GM21390 (cell line): Measurements from ENCODE around the gene PRMT9.

Source experiments
- ATAC-seq: cut with Tn5 transposase; IDR thresholded peaks from one replicate; pipeline ENCODE4 v1.9.1; 2021; ENCODE audit not compliant: unreplicated experiment

PRMT9 gene

DNA sequence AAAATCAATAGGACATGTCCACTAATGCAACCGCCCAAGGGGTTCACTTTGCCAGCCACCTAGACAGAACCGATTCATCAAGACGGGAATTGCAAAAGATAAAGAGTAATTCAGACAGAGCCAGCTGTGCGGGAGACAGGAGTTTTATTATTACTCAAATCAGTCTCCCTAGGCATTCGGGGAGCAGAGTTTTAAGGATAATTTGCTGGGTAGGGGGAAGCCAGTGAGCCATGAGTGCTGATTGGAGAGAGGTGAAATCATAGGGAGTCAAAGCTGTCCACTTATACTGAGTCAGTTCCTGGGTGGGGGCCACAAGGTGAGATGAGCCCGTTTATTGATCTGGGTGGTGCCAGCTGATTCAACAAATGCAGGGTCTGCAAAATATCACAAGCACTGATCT is 58.2 kb downstream of the PRMT9 start:
- no peak for ATAC-seq

DNA sequence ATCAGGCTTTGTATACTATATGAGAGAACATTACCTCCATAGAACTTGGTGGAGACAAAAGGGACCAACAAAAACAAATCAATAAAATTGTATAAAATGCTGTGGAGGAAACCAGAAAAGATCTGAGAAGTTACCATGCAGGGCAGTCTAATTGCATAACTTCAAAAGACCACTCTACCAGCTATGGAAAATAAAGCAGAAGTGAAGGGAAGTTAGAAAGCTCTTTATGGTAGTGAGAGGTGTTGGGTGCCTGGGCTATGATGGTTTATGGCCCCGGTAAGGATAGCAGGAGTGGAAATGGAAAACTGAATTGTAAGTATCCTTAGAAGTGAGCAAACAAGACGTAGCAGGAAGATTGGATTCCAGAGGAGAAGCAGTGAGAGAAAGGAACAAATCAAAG is 63.6 kb downstream of the PRMT9 start:
- no peak for ATAC-seq

DNA sequence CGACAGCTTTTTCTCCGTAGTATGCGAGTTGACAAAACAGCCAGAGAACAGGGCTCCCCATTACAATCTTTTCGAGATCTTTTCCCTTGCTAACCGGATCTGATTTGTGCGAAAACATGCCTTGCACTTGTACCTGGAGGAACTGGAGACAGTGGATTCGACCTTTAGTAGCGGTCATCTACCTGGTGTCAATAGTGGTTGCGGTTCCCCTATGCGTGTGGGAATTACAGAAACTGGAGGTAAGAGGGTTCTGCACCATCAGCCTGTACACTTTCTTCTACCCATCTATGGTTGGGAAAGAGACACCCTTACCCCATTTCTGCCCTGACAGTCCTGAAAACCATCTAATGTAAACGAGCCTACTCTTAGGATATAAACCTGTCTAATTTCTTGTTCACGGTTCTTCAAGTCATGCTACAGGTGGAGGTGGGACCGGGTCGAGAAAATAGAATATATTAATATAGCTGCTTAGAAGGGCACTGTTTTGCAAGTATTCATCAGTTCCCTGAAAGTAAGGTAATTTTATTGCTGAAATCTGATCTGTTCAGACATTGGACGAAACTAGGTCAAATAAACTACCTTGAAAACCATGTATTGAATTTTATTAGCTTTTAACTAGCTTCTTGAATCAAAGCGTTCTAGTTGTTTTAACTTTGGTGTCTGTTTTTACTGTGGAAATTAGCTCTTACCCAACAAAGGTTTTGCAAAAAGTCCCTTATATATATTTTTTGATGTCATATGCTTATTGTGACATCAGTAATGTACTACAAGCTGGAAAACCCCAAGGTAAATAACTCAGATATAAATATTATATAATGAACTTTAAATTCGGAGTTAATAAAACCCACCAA is 65.9 kb downstream of the PRMT9 start:
- peak; percentile 23 for ATAC-seq

DNA sequence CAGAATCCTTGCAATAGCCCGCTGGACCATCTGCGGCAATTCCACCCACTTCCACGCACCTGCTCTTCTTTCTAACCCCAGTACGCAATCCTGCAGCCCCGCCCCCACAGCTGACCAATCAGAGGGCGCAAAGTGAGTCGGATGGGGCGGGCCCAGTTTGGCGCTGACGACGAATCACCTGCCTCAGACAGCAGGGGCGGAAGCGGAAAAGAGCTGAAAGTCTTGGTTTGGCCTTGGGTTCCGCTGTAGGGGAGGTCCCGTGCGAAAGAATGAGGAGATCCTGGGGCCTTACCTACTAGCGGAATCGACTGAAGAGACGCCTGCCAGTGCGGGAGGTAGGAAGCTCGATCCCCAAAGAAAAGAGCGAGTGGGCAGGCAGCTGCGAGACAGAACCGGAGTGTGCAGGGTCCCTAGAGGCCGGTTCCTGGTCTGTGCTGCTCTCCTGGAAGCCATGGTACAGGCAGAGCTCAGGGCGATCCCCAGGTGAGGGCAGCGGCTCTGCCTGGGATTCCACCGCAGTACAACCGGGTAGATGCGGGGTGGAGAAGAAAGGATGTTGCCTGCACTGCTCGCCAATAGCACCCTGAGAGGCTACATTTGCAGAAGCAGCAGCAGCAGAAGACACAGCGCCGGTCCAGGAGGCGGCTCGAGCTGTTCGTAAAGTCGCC is 66.7 kb downstream of the PRMT9 start, which contains the start of gene TMEM184C:
TMEM184C (plus strand) TSS at position 225 of the 668 bp plus-strand sequence. CDS start 560 bp downstream, outside the sequence.
- ATAC-seq = peak; percentile 99

DNA sequence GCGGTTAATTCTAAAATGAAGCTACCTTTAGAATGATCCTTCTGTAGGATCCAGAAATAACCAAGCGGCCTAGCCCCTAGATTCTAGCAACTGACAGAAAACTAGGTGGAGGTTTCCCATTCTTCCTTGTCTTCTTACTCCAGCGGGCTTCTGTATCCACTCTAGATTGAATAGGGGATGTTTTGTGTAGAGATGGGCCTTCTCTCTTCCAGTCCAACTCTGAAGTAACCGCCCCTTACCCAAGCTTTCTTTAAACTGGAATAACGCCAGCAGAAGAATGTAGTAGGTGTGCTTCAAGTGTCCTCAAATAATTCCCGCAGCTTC is 67.2 kb downstream of the PRMT9 start:
- peak; percentile 8 for ATAC-seq

DNA sequence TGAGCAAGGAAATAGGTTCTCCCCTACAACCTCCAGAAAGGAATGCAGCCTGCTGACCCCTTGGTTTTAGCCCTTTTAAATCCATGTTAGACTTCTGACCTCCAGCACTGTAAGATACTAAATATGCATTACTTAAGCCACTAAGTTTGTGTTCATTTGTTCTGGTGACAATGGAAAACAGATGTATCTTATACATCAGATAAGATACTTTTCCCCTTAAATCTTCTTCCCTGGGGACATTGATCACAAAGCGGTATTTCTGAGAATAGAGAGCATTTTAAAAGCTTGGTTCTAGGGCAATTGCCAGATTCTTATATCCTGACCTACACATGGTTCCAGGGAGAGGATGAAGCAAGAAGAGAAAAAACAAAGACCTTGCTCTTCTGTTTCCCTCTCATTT is 73.3 kb downstream of the PRMT9 start:
- ATAC-seq = no peak

DNA sequence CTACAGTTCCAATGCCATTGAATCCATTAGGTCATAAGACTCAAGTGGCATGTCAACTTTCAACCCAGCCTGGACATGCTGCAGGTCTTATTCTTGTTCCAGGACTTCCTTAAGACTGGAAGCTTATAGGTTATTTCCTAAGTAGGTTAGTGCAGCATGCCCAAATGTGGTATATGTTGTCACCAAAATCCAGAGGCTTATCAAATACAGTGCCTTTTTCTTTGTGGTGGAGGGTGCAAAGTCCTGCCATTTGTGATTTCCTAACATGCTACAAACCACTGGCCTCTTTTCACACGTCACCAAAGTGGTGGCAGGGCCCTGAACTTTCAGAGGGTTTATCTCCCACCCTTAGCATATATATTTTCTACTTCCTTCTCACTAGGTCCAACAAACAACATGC is 76.5 kb downstream of the PRMT9 start:
- no peak for ATAC-seq

DNA sequence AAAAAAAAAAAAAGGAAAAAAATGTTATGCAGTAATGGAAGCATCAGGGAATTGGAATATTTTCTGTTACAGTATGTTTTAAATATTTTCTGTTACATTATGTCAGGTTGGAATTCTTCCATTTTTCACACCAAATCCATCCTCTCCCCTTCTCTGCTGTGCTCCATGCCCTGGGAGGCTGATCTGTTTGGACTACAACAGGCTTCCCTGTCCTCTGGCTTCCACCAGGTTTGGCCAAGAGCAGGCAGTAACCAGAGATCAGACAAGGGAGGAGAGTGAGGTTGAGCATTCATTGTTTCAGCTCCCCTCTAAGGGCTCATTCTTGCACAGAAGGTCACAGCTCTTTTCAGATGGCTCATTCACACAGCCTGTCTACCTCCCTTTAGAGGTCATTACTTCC is 78.5 kb downstream of the PRMT9 start:
- ATAC-seq = no peak

DNA sequence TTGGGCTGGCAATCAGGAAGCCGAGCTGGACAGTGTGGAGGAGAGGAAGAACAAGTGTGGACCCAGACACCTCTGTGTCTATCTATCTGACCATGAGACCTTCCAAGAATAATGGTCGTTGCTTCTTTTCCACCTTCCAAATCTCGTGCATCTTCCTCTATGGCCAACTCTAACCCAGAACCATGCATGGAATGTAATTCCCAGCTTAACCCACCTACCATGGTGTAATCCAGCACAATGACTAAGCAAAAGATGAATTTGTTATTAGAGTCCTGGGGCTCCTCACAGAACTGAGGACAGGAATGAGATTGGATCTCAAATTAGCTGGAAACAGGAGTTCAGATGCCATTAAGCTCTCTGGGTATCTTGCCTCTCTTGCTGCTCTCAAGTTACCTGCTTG is 84.2 kb downstream of the PRMT9 start:
- ATAC-seq = no peak

DNA sequence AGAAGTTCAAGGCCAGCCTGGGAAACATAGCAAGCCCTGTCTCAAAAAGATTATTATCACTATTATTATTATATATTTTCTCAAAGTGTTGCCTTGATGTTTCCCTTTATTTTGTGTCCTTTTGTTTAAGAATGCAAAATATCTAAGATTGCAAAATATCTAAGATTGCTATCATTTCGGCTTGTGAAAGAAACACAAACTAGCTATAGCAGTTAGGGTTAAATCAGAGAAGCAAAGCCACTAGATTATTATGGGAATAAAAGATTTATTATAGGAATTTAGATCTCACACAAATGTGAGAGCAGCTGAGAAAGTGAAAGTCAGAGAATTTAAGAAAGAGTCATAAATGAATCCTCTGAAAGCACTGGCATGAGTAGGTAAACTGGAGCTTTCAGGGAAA is 84.8 kb downstream of the PRMT9 start:
- no peak for ATAC-seq

DNA sequence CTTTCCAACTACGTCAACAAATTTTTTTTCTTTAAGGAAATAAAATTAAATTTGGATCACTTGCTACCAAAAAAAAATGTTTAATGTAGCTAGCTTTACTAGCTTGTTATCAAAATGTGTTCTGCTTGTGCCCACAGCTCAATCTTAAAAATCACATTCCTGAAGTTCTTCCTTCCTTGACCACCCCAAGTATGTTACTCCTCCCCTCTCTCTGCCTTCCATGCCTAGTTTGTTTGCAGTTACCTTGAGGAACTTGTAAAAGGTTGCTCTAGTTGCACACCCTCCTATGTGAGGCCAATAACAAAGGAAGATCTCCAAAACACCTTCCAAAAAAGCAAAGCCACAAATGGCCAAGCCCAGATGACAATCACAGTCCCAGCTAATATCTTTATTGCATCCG is 86.4 kb downstream of the PRMT9 start:
- ATAC-seq = no peak

DNA sequence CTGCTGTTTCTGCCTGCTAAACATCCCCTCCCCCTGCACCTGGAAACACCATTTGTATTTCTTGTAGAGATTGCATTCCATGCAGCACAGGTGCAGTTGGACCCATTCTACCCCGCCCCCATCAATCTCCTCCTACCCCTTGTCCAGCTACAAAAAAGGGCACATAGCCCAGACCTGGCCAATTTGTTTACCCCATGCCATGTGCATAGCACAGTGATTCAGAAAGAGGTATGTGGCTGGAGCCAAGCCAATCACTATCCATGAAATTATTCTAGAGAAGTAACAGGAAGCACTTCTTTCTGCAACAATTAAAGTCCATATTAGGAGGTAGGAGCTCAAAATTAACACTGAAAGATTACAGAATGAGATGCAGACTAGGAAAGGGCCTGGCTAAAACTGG is 87.0 kb downstream of the PRMT9 start:
- ATAC-seq = no peak

DNA sequence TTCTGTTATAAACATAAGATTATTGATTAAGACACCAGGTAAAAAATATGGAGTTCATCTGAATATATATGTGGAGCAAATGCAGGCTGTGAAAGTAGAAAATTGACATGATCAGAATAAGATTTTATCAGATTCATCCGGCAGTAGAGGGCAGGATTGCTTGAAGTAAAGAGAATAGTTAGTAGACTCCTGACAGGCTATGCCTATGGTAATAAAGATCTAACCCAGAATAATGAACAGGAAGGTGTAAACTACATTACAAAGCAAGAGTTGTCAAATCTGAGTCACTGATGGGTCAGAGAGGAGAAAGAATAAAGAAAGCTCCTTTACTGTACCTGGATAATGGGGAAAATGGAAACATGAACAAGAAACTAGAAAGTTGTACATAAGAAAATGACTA is 87.6 kb downstream of the PRMT9 start:
- no peak for ATAC-seq

DNA sequence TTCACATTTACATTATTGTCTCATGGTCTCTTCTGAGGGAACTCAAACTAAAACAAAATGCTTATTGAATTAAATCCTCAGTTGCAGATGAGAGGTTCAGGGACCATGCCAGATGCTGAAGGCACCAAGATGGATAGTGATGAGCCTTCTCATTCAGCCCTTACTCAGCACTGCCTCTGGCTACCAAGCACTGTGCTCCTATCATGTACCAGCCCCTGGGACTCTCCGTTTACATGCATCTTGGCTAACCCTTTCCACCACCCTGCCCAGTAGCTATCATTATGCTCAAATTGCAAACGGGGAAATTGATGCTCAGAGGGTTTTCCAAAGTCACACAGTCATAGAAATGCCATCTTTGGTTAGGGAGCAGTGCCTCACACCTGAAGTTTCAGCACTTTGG is 89.4 kb downstream of the PRMT9 start:
- ATAC-seq = no peak

DNA sequence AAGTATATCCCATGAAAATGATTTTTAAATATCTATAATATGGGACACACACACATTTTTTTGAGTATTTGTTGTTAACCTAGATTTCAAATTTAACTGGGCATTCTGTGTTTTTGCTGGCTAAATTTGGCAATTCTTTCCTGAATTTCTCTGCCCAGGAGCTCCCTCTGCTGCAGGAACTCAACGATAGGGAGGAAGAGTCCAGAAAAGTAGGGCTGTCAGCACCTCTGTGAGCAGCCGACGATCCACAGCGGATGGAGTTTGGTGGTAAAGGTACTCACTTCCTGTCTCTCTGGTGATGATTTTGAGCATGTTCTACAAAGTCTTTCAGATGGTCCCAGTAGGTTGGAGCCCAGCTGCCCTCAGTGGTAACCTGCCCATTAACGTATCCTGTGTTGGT is 89.9 kb downstream of the PRMT9 start:
- ATAC-seq = no peak

DNA sequence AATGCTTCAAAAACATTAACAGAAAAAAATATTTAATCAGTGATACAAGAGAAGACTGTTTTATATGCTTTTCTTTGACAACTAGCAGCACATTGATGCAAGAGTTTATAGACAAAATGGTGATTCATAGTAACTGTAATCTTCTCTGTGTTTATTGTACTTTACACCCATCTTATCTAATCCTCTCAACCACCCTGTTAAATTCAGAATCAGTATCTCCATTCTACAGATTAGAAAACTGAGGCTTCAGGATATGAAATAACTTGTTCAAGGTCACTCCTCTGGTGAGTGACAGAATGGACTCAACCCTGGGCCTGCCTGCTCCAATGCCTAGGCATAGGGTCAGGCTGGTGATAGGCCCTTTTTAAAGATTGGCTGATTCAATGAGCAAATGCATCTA is 92.9 kb downstream of the PRMT9 start:
- no peak for ATAC-seq

DNA sequence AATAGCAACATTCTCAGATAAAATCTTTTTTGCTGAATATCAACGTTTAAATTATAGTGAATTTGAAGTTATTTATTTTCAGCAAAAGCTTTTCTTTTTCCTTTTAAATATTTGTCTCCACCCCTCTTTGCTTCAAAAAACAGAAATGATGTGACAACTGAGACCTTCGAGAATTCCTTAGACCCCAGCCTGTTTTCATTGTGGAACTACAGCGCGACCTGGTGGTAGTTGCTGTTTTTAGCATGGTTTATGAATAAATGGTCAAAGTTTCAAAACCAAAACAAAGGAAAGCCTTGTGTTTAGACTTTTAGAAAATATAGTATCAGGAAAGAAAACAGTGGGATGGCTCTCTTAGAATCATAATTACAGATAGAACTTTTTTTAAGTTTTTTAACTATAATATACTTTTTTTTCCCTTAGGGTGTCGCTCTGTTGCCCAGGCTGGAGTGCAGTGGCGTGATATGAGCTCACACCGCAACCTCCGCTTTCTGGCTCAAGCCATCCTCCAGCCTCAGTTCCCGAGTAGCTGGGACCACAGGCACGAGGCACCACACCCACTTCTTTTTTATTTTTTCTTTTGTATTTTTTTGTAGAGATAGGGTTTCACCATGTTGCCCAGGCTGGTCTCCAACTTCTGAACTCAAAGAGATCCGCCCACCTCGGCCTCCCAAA is 93.6 kb downstream of the PRMT9 start:
- peak; percentile 65 for ATAC-seq

DNA sequence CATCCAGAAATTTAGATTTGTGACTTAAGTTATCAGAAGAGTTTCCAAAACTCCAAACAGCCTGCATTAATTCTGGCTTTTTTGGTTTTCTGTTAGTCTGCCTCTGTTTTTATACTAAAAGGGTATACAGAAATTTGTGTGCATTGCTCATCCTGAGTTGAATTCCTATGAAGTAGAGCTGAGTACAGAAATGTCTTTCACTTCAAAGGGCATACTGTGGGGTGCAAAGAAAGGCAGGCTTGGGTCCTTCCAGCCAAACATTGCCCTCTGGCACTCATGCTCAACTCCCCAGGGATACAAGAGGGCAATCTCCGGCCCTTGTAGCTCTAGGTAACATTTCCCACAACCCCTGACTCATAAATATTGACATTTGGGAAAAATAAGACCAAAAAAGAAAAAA is 94.4 kb downstream of the PRMT9 start:
- no peak for ATAC-seq
